Measurements from ENCODE around the gene SLC9A5.

SLC9A5 gene

GRCh38 chr16:67258161-67258835, 9.5 kb downstream of the SLC9A5 start:
- DNase-seq, result no peak

- DNase-seq, result no peak
These were observed 10.9 kb downstream of the SLC9A5 start for GRCh38 chr16:67259705-67260104.

GRCh38 chr16:67260426-67261063, 11.8 kb downstream of the SLC9A5 start:
- DNase-seq, result peak; percentile 50

- DNase-seq, result no peak
These were observed 14.4 kb downstream of the SLC9A5 start for GRCh38 chr16:67263201-67263600.

- no peak for DNase-seq
These were observed 15.5 kb downstream of the SLC9A5 start for GRCh38 chr16:67264277-67264676.

GRCh38 chr16:67264866-67265265, 16.1 kb downstream of the SLC9A5 start:
- no peak for DNase-seq

- no peak for DNase-seq
These were observed 17.1 kb downstream of the SLC9A5 start for GRCh38 chr16:67265834-67266233.

GRCh38 chr16:67268136-67268579, 19.4 kb downstream of the SLC9A5 start:
- DNase-seq, result no peak

GRCh38 chr16:67269766-67270165, 21.0 kb downstream of the SLC9A5 start:
- DNase-seq, result no peak

- DNase-seq, result no peak
These were observed 22.2 kb downstream of the SLC9A5 start for GRCh38 chr16:67270931-67271338.

GRCh38 chr16:67271446-67271845, 22.7 kb downstream of the SLC9A5 start:
- DNase-seq, result no peak

- no peak for DNase-seq
These were observed 26.5 kb downstream of the SLC9A5 start for GRCh38 chr16:67275321-67275720.

- DNase-seq, result peak; percentile 16
These were observed 28.7 kb downstream of the SLC9A5 start for GRCh38 chr16:67277294-67277998.

- DNase-seq, result no peak
These were observed 29.4 kb downstream of the SLC9A5 start for GRCh38 chr16:67277999-67278772.

GRCh38 chr16:67278773-67279295, 30.1 kb downstream of the SLC9A5 start:
- DNase-seq, result peak; percentile 60

GRCh38 chr16:67279296-67280089, 30.7 kb downstream of the SLC9A5 start, which contains the start of gene PLEKHG4:
TSS of gene PLEKHG4 (plus strand) at chr16:67279532. CDS start at chr16:67280045, 513 bp downstream.
- peak; percentile 88 for DNase-seq

GRCh38 chr16:67280090-67281015, 31.6 kb downstream of the SLC9A5 start:
- DNase-seq, result no peak

- no peak for DNase-seq
These were observed 33.0 kb downstream of the SLC9A5 start for GRCh38 chr16:67281536-67282446.

- DNase-seq, result no peak
These were observed 33.6 kb downstream of the SLC9A5 start for GRCh38 chr16:67282447-67282805.
